K562 (cell line): ENCODE data around the gene LSM4. TPM values are rescaled to one million over a fixed set of nuclear protein-coding genes. Genes with fewer than 3 reads are reported as not detected.

Experiments
- CHD7 ChIP-seq: fragments of 200-600 bp; sonication (generic); IDR thresholded peaks from one replicate; pipeline ENCODE4 v1.6.1; 2012; ENCODE audit warnings: mild to moderate bottlenecking, low read depth, low read length, inconsistent platforms
- GTF2B ChIP-seq: IDR thresholded peaks from 2 replicates; pipeline ENCODE4 v1.6.1; 2011; ENCODE audit not compliant: insufficient read length; ENCODE audit errors: extremely low read depth
- SAFB2 ChIP-seq: fragments of 200-400 bp; formaldehyde crosslinking; IDR thresholded peaks from 2 replicates; pipeline ENCODE4 v1.6.1; 2018; ENCODE audit warnings: borderline replicate concordance, low read length, low read depth, moderate library complexity; ENCODE audit not compliant: severe bottlenecking
- polyA plus RNA-seq, 8 experiments: library from polyadenylated mRNA; depleted of rRNA in 4 of 8; stranded (reverse) in 5 of 8; unstranded in 3 of 8; fragments of >200 nt; fragmentation: Nextera tagmentation in 2 of 8; fragmentation: Illumina TruSeq in 1 of 8; extraction: Ambion mirVana in 2 of 8; extraction: Trizol in 1 of 8; gene quantifications; 2 replicates each; pipeline versions ENCODE4 v1.2.1 to v1.2.3, GENCODE V29; 2011 to 2014; ENCODE audit warnings: inconsistent platforms in 1 of 8, missing spikeins in 1 of 8
- total RNA-seq, 7 experiments: library from RNA; depleted of rRNA in 6 of 7; stranded (reverse); fragments of >200 nt in 6 of 7; fragmentation: Illumina TruSeq in 2 of 7; extraction: Trizol in 2 of 7; gene quantifications; 2 replicates each; pipeline versions ENCODE4 v1.2.1 to v1.2.3, GENCODE V29; 2011 to 2021; ENCODE audit warnings: low replicate concordance in 1 of 7
- TF ChIP-seq, protein P1 (sequence below), 2 experiments: fragments of 450-650 bp in 1 of 2; IDR thresholded peaks; 2 replicates each; pipeline ENCODE4 v1.6.1; 2011 to 2017; ENCODE audit warnings: low read depth in 2 of 2, antibody characterized with exemption in 1 of 2, borderline replicate concordance in 1 of 2, low read length in 1 of 2, mild to moderate bottlenecking in 1 of 2, mixed read lengths in 1 of 2; ENCODE audit not compliant: control insufficient read depth in 1 of 2
- TF ChIP-seq, protein P2 (sequence below): fragments of 450-650 bp; IDR thresholded peaks from 2 replicates; pipeline ENCODE4 v1.6.1; 2017; ENCODE audit warnings: antibody characterized with exemption, mild to moderate bottlenecking

The LSM4 gene
- total and polyA plus RNA-seq, 9 of the 15 experiments (the other 6 are each of a cell fraction or from before 2014, with no cell fraction given): 11.9 to 763 (median 202) TPM

GRCh38 chr19:18282021-18282787 lies 40.7 kb downstream of the LSM4 start (continued):
- TF ChIP-seq SAFB2 (no peak), GTF2B (no peak), CHD7 (no peak)
- TF ChIP-seq, protein P1, sequence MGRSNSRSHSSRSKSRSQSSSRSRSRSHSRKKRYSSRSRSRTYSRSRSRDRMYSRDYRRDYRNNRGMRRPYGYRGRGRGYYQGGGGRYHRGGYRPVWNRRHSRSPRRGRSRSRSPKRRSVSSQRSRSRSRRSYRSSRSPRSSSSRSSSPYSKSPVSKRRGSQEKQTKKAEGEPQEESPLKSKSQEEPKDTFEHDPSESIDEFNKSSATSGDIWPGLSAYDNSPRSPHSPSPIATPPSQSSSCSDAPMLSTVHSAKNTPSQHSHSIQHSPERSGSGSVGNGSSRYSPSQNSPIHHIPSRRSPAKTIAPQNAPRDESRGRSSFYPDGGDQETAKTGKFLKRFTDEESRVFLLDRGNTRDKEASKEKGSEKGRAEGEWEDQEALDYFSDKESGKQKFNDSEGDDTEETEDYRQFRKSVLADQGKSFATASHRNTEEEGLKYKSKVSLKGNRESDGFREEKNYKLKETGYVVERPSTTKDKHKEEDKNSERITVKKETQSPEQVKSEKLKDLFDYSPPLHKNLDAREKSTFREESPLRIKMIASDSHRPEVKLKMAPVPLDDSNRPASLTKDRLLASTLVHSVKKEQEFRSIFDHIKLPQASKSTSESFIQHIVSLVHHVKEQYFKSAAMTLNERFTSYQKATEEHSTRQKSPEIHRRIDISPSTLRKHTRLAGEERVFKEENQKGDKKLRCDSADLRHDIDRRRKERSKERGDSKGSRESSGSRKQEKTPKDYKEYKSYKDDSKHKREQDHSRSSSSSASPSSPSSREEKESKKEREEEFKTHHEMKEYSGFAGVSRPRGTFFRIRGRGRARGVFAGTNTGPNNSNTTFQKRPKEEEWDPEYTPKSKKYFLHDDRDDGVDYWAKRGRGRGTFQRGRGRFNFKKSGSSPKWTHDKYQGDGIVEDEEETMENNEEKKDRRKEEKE (IDR thresholded peaks at IDR 0.05; ENCODE audit: borderline replicate concordance in 1 of 2, control insufficient read depth in 1 of 2, low read depth in 2 of 2, low read length in 1 of 2): no peak
- TF ChIP-seq, protein P2, sequence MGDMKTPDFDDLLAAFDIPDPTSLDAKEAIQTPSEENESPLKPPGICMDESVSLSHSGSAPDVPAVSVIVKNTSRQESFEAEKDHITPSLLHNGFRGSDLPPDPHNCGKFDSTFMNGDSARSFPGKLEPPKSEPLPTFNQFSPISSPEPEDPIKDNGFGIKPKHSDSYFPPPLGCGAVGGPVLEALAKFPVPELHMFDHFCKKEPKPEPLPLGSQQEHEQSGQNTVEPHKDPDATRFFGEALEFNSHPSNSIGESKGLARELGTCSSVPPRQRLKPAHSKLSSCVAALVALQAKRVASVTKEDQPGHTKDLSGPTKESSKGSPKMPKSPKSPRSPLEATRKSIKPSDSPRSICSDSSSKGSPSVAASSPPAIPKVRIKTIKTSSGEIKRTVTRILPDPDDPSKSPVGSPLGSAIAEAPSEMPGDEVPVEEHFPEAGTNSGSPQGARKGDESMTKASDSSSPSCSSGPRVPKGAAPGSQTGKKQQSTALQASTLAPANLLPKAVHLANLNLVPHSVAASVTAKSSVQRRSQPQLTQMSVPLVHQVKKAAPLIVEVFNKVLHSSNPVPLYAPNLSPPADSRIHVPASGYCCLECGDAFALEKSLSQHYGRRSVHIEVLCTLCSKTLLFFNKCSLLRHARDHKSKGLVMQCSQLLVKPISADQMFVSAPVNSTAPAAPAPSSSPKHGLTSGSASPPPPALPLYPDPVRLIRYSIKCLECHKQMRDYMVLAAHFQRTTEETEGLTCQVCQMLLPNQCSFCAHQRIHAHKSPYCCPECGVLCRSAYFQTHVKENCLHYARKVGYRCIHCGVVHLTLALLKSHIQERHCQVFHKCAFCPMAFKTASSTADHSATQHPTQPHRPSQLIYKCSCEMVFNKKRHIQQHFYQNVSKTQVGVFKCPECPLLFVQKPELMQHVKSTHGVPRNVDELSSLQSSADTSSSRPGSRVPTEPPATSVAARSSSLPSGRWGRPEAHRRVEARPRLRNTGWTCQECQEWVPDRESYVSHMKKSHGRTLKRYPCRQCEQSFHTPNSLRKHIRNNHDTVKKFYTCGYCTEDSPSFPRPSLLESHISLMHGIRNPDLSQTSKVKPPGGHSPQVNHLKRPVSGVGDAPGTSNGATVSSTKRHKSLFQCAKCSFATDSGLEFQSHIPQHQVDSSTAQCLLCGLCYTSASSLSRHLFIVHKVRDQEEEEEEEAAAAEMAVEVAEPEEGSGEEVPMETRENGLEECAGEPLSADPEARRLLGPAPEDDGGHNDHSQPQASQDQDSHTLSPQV: 0 out of 2 replicates have a peak, but pooled peaks have one; percentile 88
